NCI-H146 (cell line): ENCODE results near the gene MBD6.

Experiments used
- DNase-seq: peaks from one replicate; lab custom pipeline; 2025; lab: John Stamatoyannopoulos, UW

The MBD6 gene

DNA sequence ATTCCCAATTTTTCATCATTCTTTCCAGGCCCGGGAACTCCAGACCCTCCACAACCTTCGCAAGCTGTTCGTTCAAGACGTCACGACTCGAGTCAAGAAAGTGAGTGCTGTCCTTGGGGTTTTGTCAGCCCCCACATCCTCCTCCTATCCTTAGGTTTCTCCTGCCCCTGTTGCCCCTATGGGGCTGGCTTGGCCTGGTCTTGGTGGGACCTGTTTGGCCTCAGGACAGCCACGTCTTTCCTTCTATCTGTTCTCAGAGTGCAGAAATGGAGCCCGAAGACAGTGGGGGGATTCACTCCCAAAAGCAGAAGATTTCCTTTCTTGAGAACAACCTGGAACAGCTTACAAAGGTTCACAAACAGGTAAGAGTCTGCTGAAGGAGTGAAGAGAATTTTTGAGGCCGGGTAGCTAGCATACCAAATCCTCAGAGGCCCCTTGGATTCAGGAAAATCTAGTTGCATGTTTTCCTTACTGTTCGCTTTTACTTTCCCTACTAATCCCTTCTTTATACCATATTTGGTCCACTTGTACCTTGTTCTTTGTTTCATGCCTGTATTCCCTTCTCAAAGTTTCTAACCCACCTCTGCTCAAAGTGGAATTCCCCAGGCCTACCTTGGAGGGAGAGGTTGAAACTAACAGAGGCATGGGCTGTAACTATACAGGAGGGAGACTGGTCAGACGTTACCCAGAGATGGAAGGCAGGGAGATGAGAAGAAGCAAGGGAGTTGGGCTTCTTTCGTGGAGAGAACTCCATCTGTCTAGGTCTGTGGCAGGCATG, 55.5 kb downstream of the MBD6 start:
- DNase-seq, result no peak

- no peak for DNase-seq
These were observed 56.4 kb downstream of the MBD6 start for GRCh38 chr12:57579011-57579410.
